T1000 (cell line): ENCODE data around the gene PLVAP.

Experiments
- DNase-seq: peaks from one replicate; lab custom pipeline; 2025; ENCODE audit warnings: mixed read lengths; lab: John Stamatoyannopoulos, UW

Gene PLVAP

GRCh38 chr19:17333611-17334413, 43.3 kb downstream of the PLVAP start:
- peak; percentile 55 for DNase-seq

GRCh38 chr19:17332677-17333581, 44.2 kb downstream of the PLVAP start:
- DNase-seq, result peak; percentile 49

- DNase-seq, result no peak
Observed at GRCh38 chr19:17332360-17332676, 44.8 kb downstream of the PLVAP start.

- DNase-seq, result no peak
Observed at GRCh38 chr19:17331045-17331558, 46.0 kb downstream of the PLVAP start.

- no peak for DNase-seq
Observed at GRCh38 chr19:17330262-17331044, 46.7 kb downstream of the PLVAP start.

- DNase-seq, result no peak
Observed at GRCh38 chr19:17329366-17330261, 47.5 kb downstream of the PLVAP start.

- no peak for DNase-seq
Observed at GRCh38 chr19:17328517-17329365, 48.4 kb downstream of the PLVAP start.

- DNase-seq, result no peak
Observed at GRCh38 chr19:17327654-17328516, 49.3 kb downstream of the PLVAP start.

GRCh38 chr19:17327068-17327653, 50.0 kb downstream of the PLVAP start:
- no peak for DNase-seq

- no peak for DNase-seq
Observed at GRCh38 chr19:17326595-17326966, 50.6 kb downstream of the PLVAP start.

GRCh38 chr19:17325881-17326594, 51.1 kb downstream of the PLVAP start:
- DNase-seq, result no peak

GRCh38 chr19:17325133-17325532, 52.0 kb downstream of the PLVAP start:
- DNase-seq, result no peak

GRCh38 chr19:17324357-17325114, 52.6 kb downstream of the PLVAP start:
- no peak for DNase-seq

- DNase-seq, result no peak
Observed at GRCh38 chr19:17323964-17324332, 53.2 kb downstream of the PLVAP start.

GRCh38 chr19:17323300-17323963, 53.7 kb downstream of the PLVAP start:
- DNase-seq, result no peak

GRCh38 chr19:17322854-17323253, 54.3 kb downstream of the PLVAP start:
- no peak for DNase-seq
